ES-I3 (cell line): ENCODE results near the gene DLEU7.

Experiments used
- H3K36me3 ChIP-seq: 2 replicates; pipeline ENCODE4 v1.6.1; 2013; ENCODE audit warnings: mild to moderate bottlenecking, low read length, control low read depth, moderate library complexity; ENCODE audit not compliant: insufficient read depth
- H3K4me1 ChIP-seq: 2 replicates; pipeline ENCODE4 v1.6.1; 2013; ENCODE audit warnings: mild to moderate bottlenecking, control low read depth, low read length; ENCODE audit not compliant: insufficient read depth
- H3K9ac ChIP-seq: 2 replicates; pipeline ENCODE4 v1.6.1; 2013; ENCODE audit warnings: low read depth, mild to moderate bottlenecking, low read length, moderate library complexity
- H3K9me3 ChIP-seq: 2 replicates; pipeline ENCODE4 v1.6.1; 2013; ENCODE audit warnings: mild to moderate bottlenecking, low read length, moderate library complexity; ENCODE audit not compliant: control insufficient read depth, insufficient read depth

The DLEU7 gene

DNA sequence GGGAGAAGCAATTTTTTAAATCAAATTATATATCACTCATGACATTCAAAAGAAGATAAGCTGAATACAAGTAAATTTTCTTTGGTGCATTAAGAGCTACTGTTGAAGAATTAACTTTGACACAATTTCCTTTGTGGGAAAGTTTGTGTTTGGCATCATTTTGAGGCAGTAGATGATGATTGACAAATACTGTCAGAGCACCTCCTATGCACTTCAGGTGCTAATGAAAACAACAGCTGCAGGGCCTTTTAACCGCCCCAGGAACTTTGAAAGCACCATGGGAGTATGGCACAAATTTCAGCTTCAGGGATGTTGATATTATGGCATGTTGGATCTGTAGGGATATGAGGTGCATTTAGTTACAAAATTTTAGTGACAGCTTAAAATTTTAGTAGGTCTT lies 21.0 kb upstream of the DLEU7 start:
- no peaks in the 10 kb centered on the region for H3K9me3 ChIP-seq

DNA sequence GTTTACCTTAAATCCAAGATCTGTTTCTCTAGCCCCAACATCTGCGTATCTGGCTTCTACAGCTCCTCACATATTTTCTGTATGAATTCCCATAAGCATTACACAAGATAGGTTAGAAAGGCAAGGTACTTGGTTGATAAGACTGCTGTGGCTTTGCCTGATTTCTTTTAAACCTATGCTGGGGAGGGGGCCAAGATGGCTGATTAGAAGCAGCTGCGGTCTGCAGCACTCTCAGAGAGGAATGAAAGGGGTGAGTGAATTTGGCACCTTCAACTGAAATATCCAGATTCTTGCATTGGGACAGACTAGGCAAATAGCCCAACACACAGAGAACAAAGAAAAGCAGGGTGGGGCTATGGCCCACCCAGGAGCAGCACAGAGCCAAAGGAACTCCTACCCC lies 12.2 kb upstream of the DLEU7 start:
- H3K36me3 ChIP-seq: no peaks in the 10 kb centered on the region
- H3K4me1 ChIP-seq: no peaks in the 10 kb centered on the region
- peaks cover 4% of the 10 kb centered on the region; the same call in 1 of the 2 replicates for H3K9me3 ChIP-seq

More for the DNA sequence above, 21.0 kb upstream of the DLEU7 start:
- Histone ChIP-seq H3K9ac (no peak overlapping the region), H3K36me3 (no peaks in the 10 kb centered on the region), H3K4me1 (no peaks in the 10 kb centered on the region)

DNA sequence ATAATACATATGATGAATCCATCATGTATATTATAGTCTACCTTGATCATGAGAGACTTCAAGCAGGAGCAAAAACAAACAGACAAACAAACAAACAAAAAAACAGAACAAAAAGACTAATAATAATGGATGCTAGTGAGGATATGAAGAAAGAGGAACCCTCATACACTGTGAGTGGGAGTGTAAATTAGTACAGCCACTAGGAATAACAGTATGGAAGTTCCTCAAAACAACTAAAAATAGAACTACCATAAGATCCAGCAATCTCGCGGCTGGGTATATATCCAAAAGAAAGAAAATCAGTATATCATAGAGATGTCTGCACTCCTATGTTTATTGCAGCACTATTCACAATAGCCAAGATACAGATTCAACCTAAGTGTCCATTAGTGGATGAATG lies 7.0 kb upstream of the DLEU7 start:
- H3K9me3 ChIP-seq: no peaks in the 10 kb centered on the region
- H3K36me3 ChIP-seq: no peaks in the 10 kb centered on the region
- no peaks in the 10 kb centered on the region for H3K4me1 ChIP-seq
- no peak overlapping the region for H3K9ac ChIP-seq

More for the DNA sequence above, 12.2 kb upstream of the DLEU7 start:
- no peak overlapping the region for H3K9ac ChIP-seq

DNA sequence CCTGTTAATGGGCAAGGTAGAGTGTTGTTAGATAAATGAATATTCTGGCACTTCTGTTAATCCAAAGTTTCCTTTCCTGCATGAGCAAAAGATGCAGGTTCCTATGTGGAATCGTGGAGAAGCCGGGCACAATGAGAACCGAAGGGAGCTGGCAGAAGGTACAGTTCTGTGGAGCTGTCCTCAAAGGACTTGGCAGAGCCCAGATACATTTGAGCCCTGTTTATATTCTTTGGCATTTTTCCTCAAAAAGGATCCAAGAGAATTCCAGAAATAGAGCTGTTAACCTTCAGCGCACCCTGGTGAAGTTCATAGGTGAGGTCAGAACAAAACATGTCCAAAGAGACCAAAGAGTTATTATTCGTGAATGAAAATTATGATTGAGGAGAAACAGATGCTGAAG lies 4.0 kb upstream of the DLEU7 start:
- no peak overlapping the region for H3K9ac ChIP-seq
- no peaks in the 10 kb centered on the region for H3K4me1 ChIP-seq
- H3K9me3 ChIP-seq: no peaks in the 10 kb centered on the region
- H3K36me3 ChIP-seq: no peaks in the 10 kb centered on the region

DNA sequence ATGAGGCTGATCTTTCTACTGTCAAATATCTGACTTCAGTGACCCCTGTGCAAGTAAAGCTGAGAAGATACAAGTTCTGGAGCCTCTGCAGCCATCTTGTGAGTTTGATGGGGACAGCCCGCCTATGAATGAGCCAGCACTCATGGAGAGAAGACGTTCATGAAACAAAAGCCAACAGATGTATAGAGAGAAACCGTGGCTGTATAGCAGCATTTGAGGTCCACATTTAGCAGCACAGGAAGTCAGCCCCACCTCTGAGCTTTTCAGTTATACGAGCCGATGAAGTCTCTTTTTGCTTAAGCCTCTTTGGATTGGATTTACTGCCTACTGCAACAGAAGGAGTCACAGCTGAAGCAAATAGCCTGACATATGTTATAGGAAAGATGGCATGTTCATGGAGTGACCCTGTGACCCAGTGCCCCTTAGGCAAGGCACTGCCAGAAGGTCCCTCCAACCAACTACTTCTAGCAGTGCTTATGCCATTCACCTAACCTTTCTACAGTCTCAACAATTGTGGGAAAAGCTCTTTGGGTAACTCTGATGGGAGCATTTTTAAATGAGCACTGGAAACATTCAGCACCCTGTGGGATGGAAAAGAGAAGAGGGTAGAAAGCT lies 3.5 kb upstream of the DLEU7 start:
- no peaks in the 10 kb centered on the region for H3K9me3 ChIP-seq
- H3K4me1 ChIP-seq: no peaks in the 10 kb centered on the region
- no peak overlapping the region for H3K9ac ChIP-seq
- H3K36me3 ChIP-seq: no peaks in the 10 kb centered on the region

DNA sequence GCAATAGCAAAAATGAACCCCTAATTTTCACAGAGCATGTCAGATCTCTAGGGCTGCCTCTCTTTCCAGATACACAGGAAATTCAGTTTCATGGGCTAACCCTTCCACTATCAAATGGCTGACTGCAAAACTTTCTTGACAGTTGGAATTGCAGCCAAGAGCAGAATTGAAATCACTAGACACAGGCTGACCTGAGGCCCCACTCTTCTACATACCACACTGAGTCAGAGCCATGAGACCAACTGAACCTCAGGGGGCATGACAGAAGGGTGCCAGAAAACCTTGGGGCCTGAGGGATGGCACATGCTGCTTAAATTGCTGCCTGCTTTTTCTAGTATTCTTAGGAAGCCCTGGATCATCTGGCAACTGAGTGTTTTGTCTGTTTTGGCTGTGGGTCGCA lies 1.7 kb upstream of the DLEU7 start:
- Histone ChIP-seq H3K4me1 (no peaks in the 10 kb centered on the region), H3K9ac (no peak overlapping the region), H3K9me3 (no peaks in the 10 kb centered on the region), H3K36me3 (no peaks in the 10 kb centered on the region)

DNA sequence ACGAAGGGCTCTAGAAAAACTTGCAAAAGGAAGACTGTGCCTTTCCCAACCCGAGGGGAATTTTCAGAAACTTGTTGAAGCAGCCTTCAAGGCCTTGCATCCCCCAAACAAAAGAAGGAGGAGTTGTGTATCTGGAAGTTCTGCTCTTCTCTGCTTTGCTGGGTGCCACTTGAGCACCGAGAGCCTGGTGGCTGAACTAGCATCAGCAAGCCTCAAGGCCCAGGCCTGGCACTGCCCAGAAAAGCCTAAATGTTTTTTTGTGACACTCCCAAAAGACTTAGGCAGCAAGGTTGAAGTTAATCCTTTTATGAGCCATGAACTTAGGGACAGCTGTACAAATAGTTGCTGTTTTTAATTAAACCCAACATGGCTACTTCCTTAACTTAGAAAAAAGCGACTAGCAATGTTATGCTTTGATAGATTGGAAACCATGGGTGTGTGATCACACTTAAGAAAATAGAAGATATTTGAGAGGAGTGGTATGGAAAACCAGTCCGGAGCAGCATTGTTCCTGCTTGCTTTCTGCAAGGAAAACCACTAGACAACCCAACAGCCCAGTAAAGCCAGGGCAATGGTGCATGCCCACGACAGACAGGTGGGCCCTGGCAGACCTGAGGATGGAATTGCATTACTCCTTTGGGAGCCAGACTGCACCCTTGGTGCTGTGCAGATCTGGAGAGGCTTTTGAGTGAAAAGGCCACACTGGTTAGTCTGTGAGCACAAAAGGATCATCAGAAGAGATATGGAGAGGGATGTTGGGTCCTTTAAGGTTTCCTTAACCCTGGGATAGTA lies 788 bp upstream of the DLEU7 start:
- Histone ChIP-seq H3K9ac (peak overlapping the region; percentile 65; the same call in 1 of the 2 replicates), H3K36me3 (no peaks in the 10 kb centered on the region), H3K9me3 (no peaks in the 10 kb centered on the region), H3K4me1 (no peaks in the 10 kb centered on the region)

DNA sequence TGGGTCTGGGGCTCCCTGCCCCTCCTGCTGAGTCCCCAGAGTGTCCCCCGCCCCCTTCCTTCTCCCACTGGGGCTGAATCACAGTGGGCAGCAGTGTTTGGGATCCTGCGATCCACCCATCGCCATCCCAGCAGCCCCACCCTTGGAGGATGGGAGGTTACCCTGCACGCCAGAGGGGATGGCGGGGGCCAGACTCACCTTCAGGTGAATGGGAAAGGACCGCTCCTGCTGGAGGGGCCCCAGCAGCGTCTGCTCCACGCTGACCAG lies 569 bp downstream of the DLEU7 start:
- Histone ChIP-seq H3K9ac (peak overlapping the region; percentile 65), H3K4me1 (no peaks in the 10 kb centered on the region), H3K9me3 (no peaks in the 10 kb centered on the region), H3K36me3 (no peaks in the 10 kb centered on the region)

DNA sequence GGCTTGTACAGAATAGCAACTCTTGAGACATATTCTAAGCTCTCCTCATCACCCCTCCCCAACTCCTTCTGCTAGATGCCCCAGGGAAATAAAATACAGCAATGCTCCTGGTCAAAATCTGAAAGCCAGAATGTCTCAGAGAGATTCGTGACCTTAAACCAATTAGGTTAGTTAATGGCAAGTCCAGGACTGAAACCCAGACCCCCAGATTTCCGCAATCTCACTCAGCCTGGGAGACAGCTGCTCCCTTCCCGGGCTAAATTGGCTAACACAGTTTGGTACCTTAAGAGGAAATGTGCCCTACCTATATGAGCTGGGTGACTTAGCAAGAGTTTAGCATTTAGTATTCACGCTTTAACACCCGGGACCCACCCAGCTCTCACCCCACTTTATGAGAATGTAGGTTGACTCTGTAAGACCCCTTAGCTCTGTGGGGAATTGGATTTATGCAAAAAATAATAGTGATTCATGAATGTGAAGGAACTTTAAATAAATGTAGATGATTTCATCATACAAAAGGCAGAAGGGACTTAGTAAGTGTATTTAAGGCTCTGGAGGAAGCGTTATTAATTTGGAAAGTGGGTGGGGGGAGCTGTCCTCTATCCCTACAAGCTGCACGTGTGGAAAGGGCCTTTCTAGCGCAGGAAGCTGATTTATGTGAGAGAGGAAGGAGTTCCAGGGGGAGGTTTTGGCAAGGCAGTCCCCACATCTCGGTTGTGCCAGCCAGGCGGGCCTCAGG lies 1.1 kb downstream of the DLEU7 start:
- H3K4me1 ChIP-seq: no peaks in the 10 kb centered on the region
- no peaks in the 10 kb centered on the region for H3K36me3 ChIP-seq
- no peaks in the 10 kb centered on the region for H3K9me3 ChIP-seq
- H3K9ac ChIP-seq: peak overlapping the region; percentile 65

DNA sequence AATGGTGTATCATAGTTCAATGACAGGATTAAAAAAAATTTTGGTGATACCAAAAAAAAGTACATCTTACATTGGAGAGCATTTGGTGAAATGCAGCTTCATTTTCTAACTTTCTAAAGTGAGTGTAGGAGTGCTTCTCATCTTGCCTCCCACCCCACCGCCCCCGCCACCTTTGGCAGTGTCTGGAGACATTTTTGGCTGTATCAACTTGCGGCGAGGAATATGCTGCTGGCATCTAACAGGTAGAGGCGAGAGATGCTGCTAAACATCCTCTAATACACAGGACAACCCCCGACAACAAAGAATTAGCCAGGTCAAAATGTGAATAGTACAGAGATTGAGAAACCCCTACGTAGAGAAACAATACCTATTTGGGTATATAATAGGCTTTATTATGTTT lies 1.7 kb downstream of the DLEU7 start:
- H3K9me3 ChIP-seq: no peaks in the 10 kb centered on the region
- no peak overlapping the region for H3K9ac ChIP-seq
- H3K36me3 ChIP-seq: no peaks in the 10 kb centered on the region
- H3K4me1 ChIP-seq: no peaks in the 10 kb centered on the region

DNA sequence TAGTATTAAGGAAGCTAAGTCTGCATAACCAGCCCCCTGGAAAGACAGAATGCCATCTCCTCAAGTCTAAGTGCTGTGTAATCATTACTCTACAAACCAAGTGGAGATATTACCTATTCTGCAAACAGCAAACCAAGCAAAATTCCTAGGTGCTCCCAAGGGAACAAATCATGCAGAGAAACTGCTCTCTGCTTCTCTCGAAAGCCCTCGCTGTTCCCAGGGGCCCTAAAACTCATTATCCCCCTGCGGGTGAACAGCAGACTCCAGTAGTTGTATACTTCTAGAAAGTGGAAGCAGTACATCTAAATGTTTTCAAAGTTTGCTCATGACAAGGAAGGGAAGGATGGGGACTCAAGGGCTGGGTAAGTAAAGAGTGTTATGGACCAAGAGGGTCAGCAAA lies 3.2 kb downstream of the DLEU7 start:
- H3K9ac ChIP-seq: no peak overlapping the region
- no peaks in the 10 kb centered on the region for H3K9me3 ChIP-seq
- no peaks in the 10 kb centered on the region for H3K4me1 ChIP-seq
- H3K36me3 ChIP-seq: no peaks in the 10 kb centered on the region

DNA sequence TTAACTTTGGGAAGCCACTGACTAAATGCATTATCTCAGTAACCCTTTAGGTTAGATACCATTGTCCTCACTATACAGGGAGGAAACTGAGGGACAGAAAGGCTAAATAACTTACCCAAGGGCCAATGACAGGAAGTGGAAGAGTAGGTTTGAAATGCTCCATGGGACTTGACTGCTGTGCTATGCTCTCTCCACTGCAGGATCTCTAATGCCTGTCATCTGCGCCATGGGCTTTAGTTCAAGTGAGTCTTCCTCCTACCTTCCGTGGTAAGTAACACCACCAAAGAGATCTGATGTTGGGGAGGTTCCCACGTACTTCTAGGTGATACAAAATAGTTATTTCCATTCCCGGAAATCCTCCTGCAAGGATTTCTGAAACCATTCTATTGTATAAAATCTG lies 3.7 kb downstream of the DLEU7 start:
- Histone ChIP-seq H3K9ac (no peak overlapping the region), H3K36me3 (no peaks in the 10 kb centered on the region), H3K4me1 (no peaks in the 10 kb centered on the region), H3K9me3 (no peaks in the 10 kb centered on the region)

DNA sequence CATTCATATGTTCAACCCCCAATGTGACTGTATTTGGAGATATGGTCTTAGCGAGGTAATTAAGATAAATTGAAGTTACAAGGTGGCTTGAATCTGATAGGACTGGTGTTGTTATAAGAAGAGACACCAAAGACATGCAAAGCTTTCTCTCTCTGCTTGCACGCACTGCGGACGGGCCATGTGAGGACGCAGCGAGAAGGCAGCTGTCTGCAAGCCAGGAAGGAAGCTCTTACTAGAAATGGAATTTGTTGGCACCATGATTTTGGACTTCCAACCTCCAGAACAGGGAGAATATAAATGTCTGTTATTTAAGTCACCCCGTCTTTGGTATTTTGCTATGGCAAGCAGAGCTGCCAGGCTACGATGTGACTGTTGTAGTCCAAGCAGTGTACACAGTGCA lies 4.8 kb downstream of the DLEU7 start:
- Histone ChIP-seq H3K9me3 (no peaks in the 10 kb centered on the region), H3K9ac (no peak overlapping the region), H3K36me3 (no peaks in the 10 kb centered on the region), H3K4me1 (no peaks in the 10 kb centered on the region)

DNA sequence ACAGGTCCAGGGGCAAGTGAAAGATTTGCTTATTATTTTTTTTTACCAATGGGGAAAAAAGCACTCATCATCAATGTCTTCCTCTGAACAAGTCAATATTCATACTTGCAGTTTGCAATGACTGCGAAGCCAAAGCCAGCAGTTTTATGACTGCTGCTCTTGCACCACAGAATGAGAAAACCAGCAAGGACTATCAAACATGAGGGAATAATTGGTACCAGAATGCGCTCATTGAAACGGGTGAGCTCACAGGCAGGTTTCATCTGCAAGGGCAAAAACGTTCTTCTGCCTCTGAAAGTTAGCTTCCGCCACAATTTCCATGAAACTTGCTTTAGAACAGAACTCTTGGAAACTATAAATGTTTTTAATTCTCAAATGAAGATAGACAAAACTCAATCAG lies 5.5 kb downstream of the DLEU7 start:
- H3K9ac ChIP-seq: no peak overlapping the region
- H3K4me1 ChIP-seq: no peaks in the 10 kb centered on the region
- no peaks in the 10 kb centered on the region for H3K36me3 ChIP-seq
- H3K9me3 ChIP-seq: no peaks in the 10 kb centered on the region

DNA sequence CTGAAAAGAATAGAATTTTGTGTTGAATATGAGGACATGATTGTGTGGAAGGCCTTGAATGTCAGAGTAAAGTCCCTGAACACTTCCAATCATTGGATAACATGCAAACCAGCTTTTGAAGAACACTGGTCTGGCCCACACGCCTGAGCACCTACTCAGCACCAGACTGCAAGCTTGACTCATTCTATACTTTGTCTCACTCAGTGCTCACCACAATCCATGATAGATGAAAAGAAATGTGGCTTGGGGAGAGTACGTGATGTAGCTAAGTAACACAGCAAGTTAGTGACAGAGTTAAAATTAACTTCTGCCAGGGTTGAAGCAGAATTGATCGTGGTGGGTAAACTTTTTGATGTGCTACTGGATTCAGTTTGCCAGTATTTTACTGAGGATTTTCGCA lies 12.0 kb downstream of the DLEU7 start:
- Histone ChIP-seq H3K4me1 (no peaks in the 10 kb centered on the region), H3K9ac (no peak overlapping the region), H3K9me3 (no peaks in the 10 kb centered on the region), H3K36me3 (no peaks in the 10 kb centered on the region)
